Astrocyte of the cerebellum (primary cell): Measurements from ENCODE around the gene EXOC6B.

ENCODE experiments used
- DNase-seq: peaks from one replicate; pipeline ENCODE4 v3.0.0-alpha.2; 2011; ENCODE audit warnings: low read depth
- H3K4me3 ChIP-seq: 2 replicates; pipeline ENCODE4 v1.5.1; 2011; ENCODE audit warnings: mild to moderate bottlenecking, low read depth, low read length, moderate library complexity
- in situ Hi-C: cut with HindIII; loops from 2 replicates; pipeline ENCODE4 v1.10.0; 2017; ENCODE audit warnings: low sequenced_read_pairs
- TF ChIP-seq, protein P1 (sequence below): IDR thresholded peaks from 2 replicates; pipeline ENCODE4 v1.5.1; 2012; ENCODE audit warnings: low read length, low read depth, moderate library complexity, mild to moderate bottlenecking; ENCODE audit errors: missing control alignments

EXOC6B gene

DNA sequence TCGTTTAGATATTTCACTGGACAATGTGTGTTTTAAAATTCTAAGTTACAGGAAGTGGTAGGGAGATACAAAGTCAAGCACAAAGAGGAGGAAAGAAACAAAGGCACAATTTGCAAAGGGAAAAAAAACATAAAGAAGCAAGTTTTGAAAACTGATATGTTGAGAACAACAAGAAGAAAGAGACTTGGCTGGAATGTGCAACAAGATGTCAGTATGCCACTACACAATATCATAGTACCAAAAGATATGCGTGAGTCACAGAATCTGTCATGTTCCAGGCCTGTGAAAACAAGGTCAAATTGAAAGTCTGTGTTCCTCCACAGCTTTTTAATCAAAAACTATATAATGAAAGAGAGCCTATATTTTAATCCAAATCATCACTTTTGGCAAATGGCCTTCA, 12.0 kb downstream of the EXOC6B start:
- H3K4me3 ChIP-seq, result no peak overlapping the region
- TF ChIP-seq, protein P1, sequence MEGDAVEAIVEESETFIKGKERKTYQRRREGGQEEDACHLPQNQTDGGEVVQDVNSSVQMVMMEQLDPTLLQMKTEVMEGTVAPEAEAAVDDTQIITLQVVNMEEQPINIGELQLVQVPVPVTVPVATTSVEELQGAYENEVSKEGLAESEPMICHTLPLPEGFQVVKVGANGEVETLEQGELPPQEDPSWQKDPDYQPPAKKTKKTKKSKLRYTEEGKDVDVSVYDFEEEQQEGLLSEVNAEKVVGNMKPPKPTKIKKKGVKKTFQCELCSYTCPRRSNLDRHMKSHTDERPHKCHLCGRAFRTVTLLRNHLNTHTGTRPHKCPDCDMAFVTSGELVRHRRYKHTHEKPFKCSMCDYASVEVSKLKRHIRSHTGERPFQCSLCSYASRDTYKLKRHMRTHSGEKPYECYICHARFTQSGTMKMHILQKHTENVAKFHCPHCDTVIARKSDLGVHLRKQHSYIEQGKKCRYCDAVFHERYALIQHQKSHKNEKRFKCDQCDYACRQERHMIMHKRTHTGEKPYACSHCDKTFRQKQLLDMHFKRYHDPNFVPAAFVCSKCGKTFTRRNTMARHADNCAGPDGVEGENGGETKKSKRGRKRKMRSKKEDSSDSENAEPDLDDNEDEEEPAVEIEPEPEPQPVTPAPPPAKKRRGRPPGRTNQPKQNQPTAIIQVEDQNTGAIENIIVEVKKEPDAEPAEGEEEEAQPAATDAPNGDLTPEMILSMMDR, result no peak
- in situ Hi-C loops, result no loop called here
- no peak for DNase-seq

DNA sequence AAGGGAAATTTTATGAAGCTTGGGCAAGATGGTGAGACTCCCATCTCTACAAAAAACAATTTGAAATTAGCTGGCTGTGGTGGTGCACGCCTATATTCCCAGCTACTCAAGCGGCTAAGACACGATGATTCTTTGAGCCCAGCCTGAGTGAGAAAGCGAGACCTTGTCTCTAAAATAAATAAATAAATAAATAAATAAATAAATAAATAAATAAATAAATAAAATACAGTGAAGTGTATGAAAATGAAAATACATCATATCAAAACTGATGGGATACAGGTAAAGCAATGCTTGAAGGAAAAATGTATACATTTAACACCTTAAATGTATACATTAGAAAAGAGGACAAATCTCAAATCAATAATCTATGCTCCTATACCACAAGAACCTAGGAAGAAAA, 15.7 kb downstream of the EXOC6B start:
- no peak for DNase-seq
- in situ Hi-C loops, result no loop called here
- H3K4me3 ChIP-seq, result no peak overlapping the region
- TF ChIP-seq, protein P1, result no peak

DNA sequence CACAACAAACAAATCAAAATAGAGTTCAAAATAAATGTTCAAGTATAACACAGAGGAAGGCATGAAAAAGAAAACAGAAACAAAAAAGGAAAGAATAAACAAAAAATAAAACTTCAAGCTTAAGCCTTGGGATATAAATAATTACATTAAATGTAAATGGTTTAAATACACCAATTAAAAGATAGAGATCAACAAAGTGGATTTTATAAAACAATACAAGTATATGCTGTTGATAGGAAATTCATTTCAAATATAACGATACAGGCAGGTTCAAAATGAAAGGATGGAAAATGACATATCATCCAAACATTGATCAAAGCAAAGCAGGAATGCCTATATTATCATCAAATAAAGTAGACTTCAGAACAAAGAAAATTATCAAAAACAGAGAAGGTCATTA, 16.7 kb downstream of the EXOC6B start:
- no peak for DNase-seq
- no peak overlapping the region for H3K4me3 ChIP-seq
- in situ Hi-C loops, result no loop called here
- TF ChIP-seq, protein P1, result no peak

DNA sequence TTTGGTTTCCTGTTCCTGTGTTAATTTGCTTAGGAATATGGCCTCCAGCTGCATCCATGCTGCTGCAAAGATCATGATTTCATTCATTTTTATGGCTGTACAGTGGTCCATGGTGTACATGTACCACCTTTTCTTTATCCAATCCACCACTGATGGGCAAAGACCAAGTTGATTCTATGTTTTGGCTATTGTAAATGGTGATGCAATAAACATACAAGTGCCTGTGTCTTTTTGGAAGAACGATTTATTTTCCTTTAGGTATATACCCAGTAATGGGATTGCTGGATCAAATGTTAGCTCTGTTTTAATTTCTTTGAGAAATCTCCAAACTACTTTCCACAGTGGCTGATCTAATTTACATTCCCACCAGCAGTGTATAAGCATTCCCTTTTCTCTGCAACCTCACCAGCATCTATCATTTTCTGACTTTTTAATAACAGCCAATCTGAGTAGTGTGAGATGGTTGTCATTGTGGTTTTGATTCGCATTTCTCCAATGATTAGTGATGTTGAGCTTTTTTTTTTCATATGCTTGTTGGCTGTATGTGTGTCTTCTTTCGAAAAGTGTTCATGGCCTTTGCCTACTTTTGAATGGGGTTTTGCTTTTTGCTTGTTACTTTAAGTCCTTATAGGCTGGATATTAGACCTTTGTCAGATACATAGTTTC, 19.4 kb downstream of the EXOC6B start:
- in situ Hi-C loops, result no loop called here
- DNase-seq, result no peak
- H3K4me3 ChIP-seq, result no peak overlapping the region
- TF ChIP-seq, protein P1, result no peak

DNA sequence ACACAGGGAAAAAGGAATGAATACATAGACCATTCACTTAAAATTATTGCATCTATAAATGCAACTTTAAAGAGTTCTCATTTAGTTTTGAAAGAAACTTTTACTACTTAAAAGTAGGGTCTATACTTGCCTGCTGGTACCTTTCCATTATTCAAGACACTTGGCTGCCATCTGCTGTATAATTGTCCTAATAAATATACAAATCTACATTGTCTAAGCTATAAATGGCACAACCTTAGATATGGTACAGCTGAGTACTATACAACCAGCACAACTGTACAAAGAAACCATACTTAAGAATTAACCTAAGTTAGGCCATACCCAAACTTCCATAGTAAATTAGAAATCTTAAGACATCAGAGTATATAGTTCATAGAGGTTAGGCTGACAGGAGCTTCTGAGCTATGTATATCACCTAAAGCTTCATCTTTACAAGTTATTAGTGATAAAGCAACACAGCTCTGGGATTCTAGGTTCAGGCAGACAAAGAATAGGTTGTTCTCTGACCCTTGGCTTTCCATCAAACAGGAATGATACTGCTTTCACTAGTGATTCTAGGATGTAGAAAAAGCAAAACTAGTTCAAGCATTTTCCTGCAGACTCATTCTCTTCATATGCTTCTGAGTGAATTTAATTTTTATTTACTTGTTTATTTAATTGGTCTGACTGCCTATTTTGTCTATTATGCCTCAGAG, 22.1 kb downstream of the EXOC6B start:
- no peak overlapping the region for H3K4me3 ChIP-seq
- in situ Hi-C loops, result no loop called here
- no peak for DNase-seq
- TF ChIP-seq, protein P1, result no peak

DNA sequence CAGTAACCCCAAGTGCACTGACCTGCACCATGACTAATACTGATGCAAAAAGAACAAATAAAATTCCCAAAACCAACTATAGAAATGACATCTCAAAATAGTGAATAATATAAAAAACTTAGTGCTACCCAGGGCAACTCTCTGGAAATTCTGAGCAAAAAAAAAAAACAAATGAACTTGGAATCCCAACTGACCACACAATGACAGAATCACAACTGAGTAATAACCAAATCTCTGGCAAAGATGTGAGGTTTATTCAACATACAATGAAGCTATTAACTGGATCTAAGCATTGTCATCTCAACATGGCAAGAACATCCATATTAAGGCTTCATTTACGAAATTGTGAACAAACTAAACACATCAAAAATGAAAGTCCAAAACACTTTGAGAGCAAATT, 22.7 kb downstream of the EXOC6B start:
- peak; percentile 60 for DNase-seq
- in situ Hi-C loops, result no loop called here
- TF ChIP-seq, protein P1, result no peak
- H3K4me3 ChIP-seq, result no peak overlapping the region
